K562 (cell line): ENCODE data around the gene ZNF277. TPM values are rescaled to one million over a fixed set of nuclear protein-coding genes. Genes with fewer than 3 reads are reported as not detected.
A peak's percentile ranks its signal among the peaks of the same experiment; 100 is the strongest.

ENCODE experiments used
- ATAC-seq: fragments of 200-7000 bp; cut with Tn5 transposase; 3 replicates; pipeline ENCODE4 v1.9.1; 2020; ENCODE audit warnings: moderate library complexity
- BruUV-seq: library from RNA; stranded (reverse); fragments of 400-500 nt; replicated peaks from 2 replicates; lab custom pipeline; 2021; lab: Mats Ljungman, UMichigan
- CTCF ChIA-PET: fragments of 300-600 bp; formaldehyde crosslinking; extraction: SDS; loops from one replicate; lab custom pipeline; 2021; ENCODE audit warnings: low intra/inter-chr PET ratio; lab: Yijun Ruan, JAX
- POLR2A ChIA-PET: fragments of 300-600, 350-650 bp; sonication (Branson Sonifier 250); formaldehyde crosslinking; extraction: SDS; loops from one replicate; lab custom pipeline; 2021; ENCODE audit warnings: antibody characterized with exemption, inconsistent platforms; lab: Yijun Ruan, JAX
- DNase-seq, 4 experiments: peaks; one replicate each; pipeline versions ENCODE4 v3.0.0 to v3.0.0-alpha.2; 2011 to 2018; ENCODE audit warnings: low spot score in 3 of 4, mixed read lengths in 3 of 4; ENCODE audit errors: extremely low read depth in 1 of 4
- FAIRE-seq: peaks from 2 replicates; lab custom pipeline; 2011; peaks lifted over from hg19 to GRCh38; lab: Jason Lieb, UNC
- H2AFZ ChIP-seq: 2 replicates; pipeline ENCODE4 v1.6.0; 2011; ENCODE audit warnings: low read depth, low read length, control low read depth, inconsistent platforms
- H3K27ac ChIP-seq: fragments of 200-600 bp; 3 replicates; pipeline ENCODE4 v1.8.0; 2011; ENCODE audit warnings: low read depth, mild to moderate bottlenecking, control low read depth, inconsistent platforms, low read length, moderate library complexity, mixed read lengths; ENCODE audit errors: extremely low read depth
- H3K27me3 ChIP-seq, 2 experiments: fragments of 300-600 bp in 1 of 2; 2 replicates in 1 of 2; 3 replicates in 1 of 2; pipeline versions ENCODE4 v1.6.0 to v1.8.0; 2011; ENCODE audit warnings: inconsistent platforms in 2 of 2, low read length in 2 of 2, mild to moderate bottlenecking in 1 of 2, mixed read lengths in 1 of 2, moderate library complexity in 1 of 2; ENCODE audit not compliant: control insufficient read depth in 2 of 2, insufficient read depth in 2 of 2
- H3K36me3 ChIP-seq: fragments of 300-600 bp; 3 replicates; pipeline ENCODE4 v1.8.0; 2011; ENCODE audit warnings: mild to moderate bottlenecking, low read length, inconsistent platforms; ENCODE audit not compliant: control insufficient read depth, insufficient read depth
- H3K4me1 ChIP-seq, 2 experiments: fragments of 200-600 bp in 1 of 2; replicated peaks in 1 of 2; 2 replicates in 1 of 2; 3 replicates in 1 of 2; pipeline versions ENCODE4 v1.5.1 to v1.8.0; 2011; ENCODE audit warnings: inconsistent platforms in 2 of 2, low read length in 2 of 2, mild to moderate bottlenecking in 1 of 2, mixed read lengths in 1 of 2, moderate library complexity in 1 of 2; ENCODE audit not compliant: control insufficient read depth in 2 of 2, insufficient read depth in 2 of 2
- H3K4me2 ChIP-seq: 2 replicates; pipeline ENCODE4 v1.6.1; 2011; ENCODE audit warnings: low read length, control low read depth, inconsistent platforms, mixed read lengths; ENCODE audit not compliant: insufficient read depth
- H3K4me3 ChIP-seq: fragments of 200-600 bp; sonication (generic), shearing (Covaris generic); 2 replicates; pipeline ENCODE4 v1.5.1; 2016; ENCODE audit warnings: control low read depth, inconsistent platforms
- H3K79me2 ChIP-seq: fragments of 200-600 bp; 3 replicates; pipeline ENCODE4 v1.8.0; 2011; ENCODE audit warnings: low read length, inconsistent platforms; ENCODE audit not compliant: control insufficient read depth, insufficient read depth
- H3K9ac ChIP-seq, 2 experiments: 2 replicates each; pipeline versions ENCODE4 v1.6.0 to v1.6.1; 2011; ENCODE audit warnings: low read depth in 2 of 2, low read length in 2 of 2, control low read depth in 1 of 2, inconsistent platforms in 1 of 2, mild to moderate bottlenecking in 1 of 2, mixed read lengths in 1 of 2; ENCODE audit not compliant: insufficient read depth in 1 of 2
- H3K9me1 ChIP-seq: one replicate; pipeline ENCODE4 v1.6.0; 2011; ENCODE audit warnings: inconsistent platforms, mild to moderate bottlenecking, low read length, moderate library complexity; ENCODE audit not compliant: control insufficient read depth, insufficient read depth
- H3K9me3 ChIP-seq: replicated peaks from 2 replicates; pipeline ENCODE4 v1.5.1; 2011; ENCODE audit warnings: low read depth, low read length, inconsistent platforms; ENCODE audit not compliant: control insufficient read depth, insufficient read depth
- H4K20me1 ChIP-seq: replicated peaks from 2 replicates; pipeline ENCODE4 v1.6.1; 2011; ENCODE audit warnings: low read length, inconsistent platforms, mixed read lengths; ENCODE audit not compliant: control insufficient read depth, insufficient read depth
- WGBS: fragments of 100-300 bp; shearing (Covaris generic); methylation state at CpG from one replicate; pipeline ENCODE4 v1.1.6; 2016; ENCODE audit warnings: low coverage, mixed read lengths; ENCODE audit not compliant: insufficient coverage; ENCODE audit errors: missing lambda C conversion rate; 5-methylcytosine and 5-hydroxymethylcytosine counted together
- in situ Hi-C: fragments of 300-500 bp; cut with MboI; formaldehyde crosslinking; loops from 4 replicates; pipeline ENCODE4 v1.15.0; 2018; ENCODE audit warnings: inconsistent platforms, mixed read lengths
- intact Hi-C: fragments of 100-400 bp; cut with micrococcal nuclease; formaldehyde crosslinking; loops from 2 replicates; pipeline ENCODE4 v1.14.2; 2022
- polyA plus RNA-seq, 8 experiments: library from polyadenylated mRNA; depleted of rRNA in 4 of 8; stranded (reverse) in 5 of 8; unstranded in 3 of 8; fragments of >200 nt; fragmentation: Nextera tagmentation in 2 of 8; fragmentation: Illumina TruSeq in 1 of 8; extraction: Ambion mirVana in 2 of 8; extraction: Trizol in 1 of 8; gene quantifications; 2 replicates each; pipeline versions ENCODE4 v1.2.1 to v1.2.3, GENCODE V29; 2011 to 2014; ENCODE audit warnings: inconsistent platforms in 1 of 8, missing spikeins in 1 of 8
- total RNA-seq, 7 experiments: library from RNA; depleted of rRNA in 6 of 7; stranded (reverse); fragments of >200 nt in 6 of 7; fragmentation: Illumina TruSeq in 2 of 7; extraction: Trizol in 2 of 7; gene quantifications; 2 replicates each; pipeline versions ENCODE4 v1.2.1 to v1.2.3, GENCODE V29; 2011 to 2021; ENCODE audit warnings: low replicate concordance in 1 of 7
- TF ChIP-seq, protein P1 (sequence below): fragments of 450-650 bp; formaldehyde crosslinking; IDR thresholded peaks from 2 replicates; pipeline ENCODE4 v1.4.0; 2020; ENCODE audit warnings: mild to moderate bottlenecking, mixed read lengths
- TF ChIP-seq, protein P2 (sequence below): sonication (generic); formaldehyde crosslinking; IDR thresholded peaks from 2 replicates; pipeline ENCODE4 v1.8.0; 2022; ENCODE audit warnings: mild to moderate bottlenecking, missing genetic modification reagents
- TF ChIP-seq, protein P3 (sequence below): fragments of 250-450 bp; sonication (Bioruptor Pico); IDR thresholded peaks from 2 replicates; pipeline ENCODE4 v1.8.0; 2022; ENCODE audit warnings: inconsistent platforms, mild to moderate bottlenecking, moderate library complexity, borderline replicate concordance

The ZNF277 gene
- total and polyA plus RNA-seq, 9 of the 15 experiments (the other 6 are each of a cell fraction or from before 2014, with no cell fraction given), result 18.8 to 33.5 (median 27.7) TPM

DNA sequence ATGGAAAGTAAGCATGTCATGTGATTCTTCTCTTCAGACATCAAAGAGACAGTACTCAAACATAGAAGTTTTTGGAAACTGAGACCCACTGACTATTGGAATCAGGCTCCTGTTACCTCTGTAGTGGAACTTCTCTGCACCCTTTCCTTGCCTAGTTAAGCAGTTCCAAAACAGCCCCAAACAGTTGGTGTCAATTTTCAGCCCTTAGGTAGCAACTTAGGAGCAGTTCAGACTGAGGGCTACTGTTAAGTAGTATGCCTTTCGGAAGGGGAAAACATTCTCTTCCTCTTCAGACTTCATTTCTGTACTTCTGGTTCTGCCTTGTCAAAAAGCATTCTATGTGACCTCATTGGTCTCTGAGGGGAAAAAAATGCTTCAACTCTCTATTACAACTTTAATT, 85.7 kb downstream of the ZNF277 start:
- intact Hi-C loops, result no loop called here

More for the DNA sequence above, 85.7 kb downstream of the ZNF277 start:
- Histone ChIP-seq H3K9me1 (no peaks in the 10 kb centered on the region), H3K27ac (no peak overlapping the region), H3K36me3 (no peaks in the 10 kb centered on the region), H2AFZ (no peak overlapping the region), H3K9ac (no peak overlapping the region), H3K27me3 (no peaks in the 10 kb centered on the region), H4K20me1 (no peaks in the 10 kb centered on the region), H3K79me2 (no peaks in the 10 kb centered on the region), H3K9me3 (no peaks in the 10 kb centered on the region), H3K4me1 (no peaks in the 10 kb centered on the region), H3K4me3 (no peak overlapping the region), H3K4me2 (no peak overlapping the region)
- FAIRE-seq (no peak), DNase-seq (no peak), ATAC-seq (no peak)
- WGBS, result 75% methylated on average over 1 of the region's 1 CpG
- no TSS peak for BruUV-seq
- in situ Hi-C loops, result no loop called here
- ChIA-PET CTCF (no interaction called here), POLR2A (no interaction called here)
- TF ChIP-seq, protein P1, sequence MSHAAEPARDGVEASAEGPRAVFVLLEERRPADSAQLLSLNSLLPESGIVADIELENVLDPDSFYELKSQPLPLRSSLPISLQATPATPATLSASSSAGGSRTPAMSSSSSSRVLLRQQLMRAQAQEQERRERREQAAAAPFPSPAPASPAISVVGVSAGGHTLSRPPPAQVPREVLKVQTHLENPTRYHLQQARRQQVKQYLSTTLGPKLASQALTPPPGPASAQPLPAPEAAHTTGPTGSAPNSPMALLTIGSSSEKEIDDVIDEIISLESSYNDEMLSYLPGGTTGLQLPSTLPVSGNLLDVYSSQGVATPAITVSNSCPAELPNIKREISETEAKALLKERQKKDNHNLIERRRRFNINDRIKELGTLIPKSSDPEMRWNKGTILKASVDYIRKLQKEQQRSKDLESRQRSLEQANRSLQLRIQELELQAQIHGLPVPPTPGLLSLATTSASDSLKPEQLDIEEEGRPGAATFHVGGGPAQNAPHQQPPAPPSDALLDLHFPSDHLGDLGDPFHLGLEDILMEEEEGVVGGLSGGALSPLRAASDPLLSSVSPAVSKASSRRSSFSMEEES, result peak; percentile 66
- TF ChIP-seq, protein P2, sequence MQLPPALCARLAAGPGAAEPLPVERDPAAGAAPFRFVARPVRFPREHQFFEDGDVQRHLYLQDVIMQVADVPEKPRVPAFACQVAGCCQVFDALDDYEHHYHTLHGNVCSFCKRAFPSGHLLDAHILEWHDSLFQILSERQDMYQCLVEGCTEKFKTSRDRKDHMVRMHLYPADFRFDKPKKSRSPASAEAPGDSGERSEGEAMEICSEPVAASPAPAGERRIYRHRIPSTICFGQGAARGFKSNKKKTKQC, result no peak
- TF ChIP-seq, protein P3, sequence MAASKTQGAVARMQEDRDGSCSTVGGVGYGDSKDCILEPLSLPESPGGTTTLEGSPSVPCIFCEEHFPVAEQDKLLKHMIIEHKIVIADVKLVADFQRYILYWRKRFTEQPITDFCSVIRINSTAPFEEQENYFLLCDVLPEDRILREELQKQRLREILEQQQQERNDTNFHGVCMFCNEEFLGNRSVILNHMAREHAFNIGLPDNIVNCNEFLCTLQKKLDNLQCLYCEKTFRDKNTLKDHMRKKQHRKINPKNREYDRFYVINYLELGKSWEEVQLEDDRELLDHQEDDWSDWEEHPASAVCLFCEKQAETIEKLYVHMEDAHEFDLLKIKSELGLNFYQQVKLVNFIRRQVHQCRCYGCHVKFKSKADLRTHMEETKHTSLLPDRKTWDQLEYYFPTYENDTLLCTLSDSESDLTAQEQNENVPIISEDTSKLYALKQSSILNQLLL (CRISPR knock-in tag), result 0 out of 2 replicates have a peak, but pooled peaks have one; percentile 5
